Lower leg skin (tissue), 3 donors: ENCODE measurements around the gene USPL1.

Experiments
- POLR2A ChIP-seq, 2 donors: fragments of 450-650 bp; IDR thresholded peaks; one replicate each; pipeline ENCODE4 v1.6.1; 2016 to 2017; ENCODE audit warnings: antibody characterized with exemption in 2 of 2, mild to moderate bottlenecking in 1 of 2, moderate library complexity in 1 of 2
- TF ChIP-seq, protein P1 (sequence below), 3 donors: fragments of 450-650 bp; IDR thresholded peaks; one replicate each; pipeline ENCODE4 v1.5.1; 2016; ENCODE audit warnings: antibody characterized with exemption in 3 of 3, mild to moderate bottlenecking in 3 of 3, moderate library complexity in 2 of 3

DNA sequence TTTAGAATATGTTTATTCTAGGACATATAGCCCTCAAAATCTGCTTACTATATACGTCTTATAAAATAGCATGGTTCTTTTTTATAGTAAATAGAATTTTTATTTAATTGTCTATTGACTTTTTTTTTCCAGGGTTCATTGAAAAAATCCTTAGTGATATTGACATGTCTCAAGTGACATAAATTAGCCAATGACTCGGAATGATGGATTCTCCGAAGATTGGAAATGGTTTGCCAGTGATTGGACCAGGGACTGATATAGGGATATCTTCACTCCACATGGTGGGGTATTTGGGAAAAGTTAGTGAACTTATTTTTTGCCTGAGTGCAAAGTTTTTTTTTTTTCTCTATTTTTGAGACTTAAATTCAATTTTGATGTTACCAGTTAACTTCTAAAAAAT lies 3.2 kb downstream of the USPL1 start:
- TF ChIP-seq POLR2A (IDR thresholded peaks at IDR 0.05) = no peak
- TF ChIP-seq, protein P1, sequence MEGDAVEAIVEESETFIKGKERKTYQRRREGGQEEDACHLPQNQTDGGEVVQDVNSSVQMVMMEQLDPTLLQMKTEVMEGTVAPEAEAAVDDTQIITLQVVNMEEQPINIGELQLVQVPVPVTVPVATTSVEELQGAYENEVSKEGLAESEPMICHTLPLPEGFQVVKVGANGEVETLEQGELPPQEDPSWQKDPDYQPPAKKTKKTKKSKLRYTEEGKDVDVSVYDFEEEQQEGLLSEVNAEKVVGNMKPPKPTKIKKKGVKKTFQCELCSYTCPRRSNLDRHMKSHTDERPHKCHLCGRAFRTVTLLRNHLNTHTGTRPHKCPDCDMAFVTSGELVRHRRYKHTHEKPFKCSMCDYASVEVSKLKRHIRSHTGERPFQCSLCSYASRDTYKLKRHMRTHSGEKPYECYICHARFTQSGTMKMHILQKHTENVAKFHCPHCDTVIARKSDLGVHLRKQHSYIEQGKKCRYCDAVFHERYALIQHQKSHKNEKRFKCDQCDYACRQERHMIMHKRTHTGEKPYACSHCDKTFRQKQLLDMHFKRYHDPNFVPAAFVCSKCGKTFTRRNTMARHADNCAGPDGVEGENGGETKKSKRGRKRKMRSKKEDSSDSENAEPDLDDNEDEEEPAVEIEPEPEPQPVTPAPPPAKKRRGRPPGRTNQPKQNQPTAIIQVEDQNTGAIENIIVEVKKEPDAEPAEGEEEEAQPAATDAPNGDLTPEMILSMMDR (IDR thresholded peaks at IDR 0.05) = no peak
